HG03196 (cell line): ENCODE data around the gene TBC1D5.
A peak's percentile ranks its signal among the peaks of the same experiment; 100 is the strongest.

Experiments
- ATAC-seq: cut with Tn5 transposase; IDR thresholded peaks from one replicate; pipeline ENCODE4 v1.9.1; 2021; ENCODE audit not compliant: unreplicated experiment

The TBC1D5 gene

DNA sequence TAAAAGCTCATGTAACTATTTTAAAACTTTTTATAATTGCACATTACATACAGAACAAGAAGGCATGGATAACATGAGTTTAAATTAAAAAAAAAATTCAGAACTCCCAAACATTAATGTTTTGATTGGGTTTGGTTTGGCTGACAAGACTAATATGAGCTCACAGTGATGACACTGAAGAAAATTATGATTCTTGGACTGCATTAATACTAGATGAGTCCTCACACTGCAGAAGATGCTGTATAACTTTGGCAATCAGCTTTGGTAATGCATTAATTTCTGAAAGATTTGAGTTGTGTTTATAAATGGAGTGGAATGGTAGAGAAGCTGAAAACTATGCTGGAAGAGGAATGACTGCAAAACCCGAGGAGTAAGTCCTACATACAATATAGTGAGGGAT, 498.8 kb downstream of the TBC1D5 start:
- no peak for ATAC-seq

GRCh38 chr3:17239417-17239816, 503.0 kb downstream of the TBC1D5 start:
- ATAC-seq: no peak

- ATAC-seq: no peak
Observed at GRCh38 chr3:17238023-17238422, 504.4 kb downstream of the TBC1D5 start.

- ATAC-seq: no peak
Observed at GRCh38 chr3:17235310-17235709, 507.1 kb downstream of the TBC1D5 start.

- ATAC-seq: no peak
Observed at GRCh38 chr3:17234382-17234781, 508.0 kb downstream of the TBC1D5 start.

- ATAC-seq: peak; percentile 81
Observed at GRCh38 chr3:17233398-17233800, 509.0 kb downstream of the TBC1D5 start.

- no peak for ATAC-seq
Observed at GRCh38 chr3:17232442-17232841, 510.0 kb downstream of the TBC1D5 start.

- ATAC-seq: no peak
Observed at GRCh38 chr3:17231537-17232261, 510.7 kb downstream of the TBC1D5 start.

DNA sequence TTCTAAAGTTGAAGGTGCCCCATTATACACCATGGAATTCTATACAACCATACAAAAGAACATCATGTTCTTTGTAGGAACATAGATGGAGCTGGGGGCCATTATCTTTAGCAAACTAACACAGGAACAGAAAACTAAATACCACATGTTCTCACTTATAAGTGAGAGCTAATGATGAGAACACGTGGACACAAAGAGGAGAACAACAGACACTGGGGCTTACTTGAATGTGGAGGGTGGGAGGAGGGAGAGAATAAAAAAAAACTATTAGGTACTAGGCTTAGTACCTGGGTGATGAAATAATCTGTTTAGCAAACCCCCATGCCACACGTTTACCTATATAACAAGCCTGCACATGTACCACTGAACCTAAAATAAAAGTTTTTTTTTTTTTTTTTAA, 515.0 kb downstream of the TBC1D5 start:
- no peak for ATAC-seq

DNA sequence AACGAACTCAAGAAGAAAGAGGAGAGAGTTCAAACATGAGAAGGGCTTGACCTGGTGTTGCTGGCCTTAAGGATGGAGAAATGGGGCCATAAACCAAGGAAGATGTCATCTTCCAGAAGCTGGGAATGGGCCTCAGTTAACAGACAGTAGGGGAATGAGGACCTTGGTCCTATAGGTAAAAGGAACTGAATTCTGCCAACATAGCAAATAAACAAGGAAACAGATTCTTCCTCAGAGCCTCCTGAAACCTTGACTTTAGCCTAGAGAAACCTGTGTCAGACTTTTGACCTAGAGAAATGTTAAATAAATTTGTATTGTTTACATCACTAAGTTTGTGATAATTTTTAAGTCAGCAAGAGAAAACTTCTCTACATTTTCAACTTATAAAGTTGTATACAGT, 520.9 kb downstream of the TBC1D5 start:
- no peak for ATAC-seq

DNA sequence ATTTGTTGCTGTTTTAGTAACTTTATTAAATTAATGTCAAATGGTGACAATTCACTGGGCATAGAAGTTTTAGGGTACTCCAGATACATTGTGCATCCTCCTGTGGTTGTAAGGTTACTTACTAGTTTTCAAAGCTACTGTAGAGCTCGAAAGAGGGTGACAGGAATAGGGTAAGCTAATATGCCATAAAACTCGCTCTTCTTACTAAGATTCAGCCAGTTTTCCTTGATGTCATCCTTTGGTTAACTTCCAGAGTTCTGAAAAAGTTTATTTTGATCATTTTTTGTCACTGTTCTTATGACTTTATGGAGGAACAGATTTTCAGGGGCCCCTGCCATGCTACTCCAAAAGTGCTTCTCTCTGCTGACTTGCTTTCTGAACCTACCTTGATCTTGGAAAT, 522.8 kb downstream of the TBC1D5 start:
- ATAC-seq: no peak

DNA sequence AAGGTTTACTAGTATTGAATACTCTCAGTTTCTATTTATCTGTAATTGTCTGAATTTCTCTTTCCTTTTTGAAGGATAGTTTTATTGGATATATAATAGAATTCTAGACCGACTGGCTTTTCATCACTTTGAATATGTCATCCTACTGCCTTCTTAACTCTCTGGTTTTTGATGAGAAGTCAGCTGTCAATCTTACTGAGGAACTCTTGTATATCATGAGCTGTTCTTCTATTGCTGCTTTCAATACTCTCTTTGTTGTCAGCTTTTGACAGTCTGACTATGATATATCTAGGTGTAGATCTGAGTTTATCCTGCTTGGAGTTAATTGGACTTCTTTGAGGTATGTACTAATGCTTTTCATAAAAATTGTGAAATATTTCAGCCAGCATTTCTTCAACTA, 523.8 kb downstream of the TBC1D5 start:
- no peak for ATAC-seq

GRCh38 chr3:17217588-17217987, 524.8 kb downstream of the TBC1D5 start:
- no peak for ATAC-seq

- ATAC-seq: no peak
Observed at GRCh38 chr3:17213102-17213501, 529.3 kb downstream of the TBC1D5 start.

DNA sequence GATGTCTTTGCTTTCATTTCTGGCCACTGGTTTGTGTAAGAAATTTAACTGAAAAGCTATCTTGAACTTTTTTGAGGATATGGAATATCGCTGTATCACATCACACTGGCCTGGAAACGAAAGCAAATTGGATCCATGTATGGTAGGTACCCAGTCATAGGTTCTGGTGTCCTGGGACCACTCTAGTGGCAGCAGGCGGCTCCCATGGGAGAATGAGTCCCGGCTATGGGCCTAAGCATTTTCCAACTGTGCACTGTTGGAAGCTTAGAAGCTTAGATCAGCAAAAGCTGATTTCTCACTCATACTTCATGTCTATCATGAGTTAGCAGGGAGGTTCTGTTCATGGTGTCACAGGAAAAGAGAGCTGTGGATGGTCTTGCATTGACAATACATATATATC, 534.5 kb downstream of the TBC1D5 start:
- no peak for ATAC-seq

DNA sequence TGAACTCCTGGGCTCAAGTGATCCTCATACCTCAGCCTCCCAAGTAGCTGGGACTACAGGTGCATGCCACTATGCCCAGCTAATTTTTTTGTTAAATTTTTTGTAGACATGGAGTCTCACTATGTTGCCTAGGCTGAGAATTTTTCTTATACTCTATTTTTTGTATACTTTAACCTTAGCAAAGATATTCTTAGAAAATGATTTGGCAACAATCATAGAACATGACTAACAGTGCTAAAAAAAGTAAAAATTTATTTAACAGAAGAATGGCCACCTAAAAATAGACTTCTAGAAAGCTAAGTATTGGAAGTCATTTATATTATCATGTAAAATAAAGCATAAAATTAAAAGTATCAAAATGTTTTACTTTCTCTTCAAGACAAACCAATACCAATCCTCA, 535.4 kb downstream of the TBC1D5 start:
- ATAC-seq: no peak

- ATAC-seq: no peak
Observed at GRCh38 chr3:17204049-17204650, 538.3 kb downstream of the TBC1D5 start.

- ATAC-seq: no peak
Observed at GRCh38 chr3:17201538-17201937, 540.9 kb downstream of the TBC1D5 start.

DNA sequence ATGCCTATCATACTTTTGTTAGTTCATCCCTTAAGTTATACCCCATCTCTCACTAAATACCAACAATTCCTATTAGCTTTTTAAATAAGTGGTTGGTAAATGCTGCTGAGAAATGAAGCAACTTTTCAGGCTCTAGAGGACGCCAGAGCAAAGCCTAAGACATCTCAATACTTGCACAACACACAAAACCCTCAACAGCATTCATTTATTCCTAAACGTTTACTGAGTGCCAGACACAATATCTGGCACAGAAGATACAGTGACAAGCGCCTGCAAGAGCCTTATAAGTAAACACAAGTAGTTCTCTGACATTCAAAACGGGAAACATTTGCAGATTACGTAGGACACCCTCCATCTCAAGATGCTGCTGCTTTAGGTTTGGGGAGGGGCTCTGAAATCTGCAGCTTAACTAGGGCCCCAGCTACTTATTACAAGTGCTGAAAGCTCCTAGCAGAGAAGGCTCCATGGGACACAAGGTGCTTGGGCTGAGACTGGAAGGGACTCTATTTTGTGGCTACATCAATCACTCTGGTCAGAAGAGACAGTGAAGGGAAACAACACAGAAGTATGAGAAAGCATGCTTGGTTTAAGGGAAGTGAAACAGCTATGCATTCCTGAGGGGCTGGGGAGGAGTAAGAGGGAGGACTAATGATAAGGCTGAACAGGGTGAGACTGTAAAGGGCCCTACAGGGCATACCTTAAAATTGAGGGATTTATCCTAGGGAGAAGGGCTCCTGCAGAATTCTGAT, 546.4 kb downstream of the TBC1D5 start:
- peak; percentile 83 for ATAC-seq

- peak; percentile 92 for ATAC-seq
Observed at GRCh38 chr3:17195192-17195611, 547.2 kb downstream of the TBC1D5 start.

GRCh38 chr3:17194116-17194515, 548.3 kb downstream of the TBC1D5 start:
- no peak for ATAC-seq

- ATAC-seq: no peak
Observed at GRCh38 chr3:17192995-17193394, 549.4 kb downstream of the TBC1D5 start.
